NCI-H187 (cell line): Measurements from ENCODE around the gene KLHDC3.
A peak's percentile ranks its signal among the peaks of the same experiment; 100 is the strongest.
"Not testable (repeated sequence)": the region's sequence is repeated elsewhere in the genome, so short reads cannot be mapped to it uniquely, and the experiment has no call there.

Source experiments
- DNase-seq, 2 experiments: peaks; one replicate each; lab custom pipeline; 2025; lab: John Stamatoyannopoulos, UW

The KLHDC3 gene

DNA sequence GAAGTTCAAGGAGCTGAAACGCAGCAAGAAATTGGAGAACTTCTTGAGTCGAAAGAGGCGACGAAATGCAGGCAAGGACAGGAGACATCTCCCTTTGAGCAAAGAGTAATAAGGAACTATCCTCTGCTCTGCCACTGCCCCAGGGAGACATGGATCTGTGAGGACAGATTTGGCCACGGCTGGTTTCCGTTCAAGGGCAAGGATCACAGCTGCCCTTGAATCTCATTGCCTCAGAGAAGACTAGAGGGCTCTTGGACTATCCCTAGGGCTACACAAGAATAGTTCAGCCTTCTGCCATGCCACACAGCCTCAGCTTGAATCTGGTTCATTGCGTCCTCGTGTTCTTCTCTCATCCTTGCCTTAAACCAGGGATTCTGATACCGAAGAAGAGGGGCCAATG, 15.1 kb downstream of the KLHDC3 start:
- DNase-seq: no peak

GRCh38 chr6:43032326-43032725, 18.3 kb downstream of the KLHDC3 start:
- DNase-seq: no peak

- no peak for DNase-seq
Measured at GRCh38 chr6:43033496-43034189, 19.6 kb downstream of the KLHDC3 start.

DNA sequence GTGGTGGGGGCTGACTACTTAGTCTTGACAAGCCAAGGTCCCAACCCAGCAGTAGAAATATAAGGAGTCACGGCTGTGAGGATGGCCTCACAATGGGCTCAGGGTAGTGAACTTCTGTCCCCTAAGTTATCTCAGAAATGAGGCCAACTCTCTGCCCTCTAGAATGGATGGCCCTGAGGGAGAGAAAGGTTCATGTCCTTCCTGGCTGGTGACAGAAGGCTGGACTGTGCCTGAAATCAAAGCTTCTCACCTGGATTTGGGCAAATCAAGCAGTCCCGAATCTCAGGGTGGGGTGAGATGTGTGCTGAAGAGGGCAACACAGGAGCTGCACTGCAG, 20.1 kb downstream of the KLHDC3 start:
- DNase-seq: no peak

DNA sequence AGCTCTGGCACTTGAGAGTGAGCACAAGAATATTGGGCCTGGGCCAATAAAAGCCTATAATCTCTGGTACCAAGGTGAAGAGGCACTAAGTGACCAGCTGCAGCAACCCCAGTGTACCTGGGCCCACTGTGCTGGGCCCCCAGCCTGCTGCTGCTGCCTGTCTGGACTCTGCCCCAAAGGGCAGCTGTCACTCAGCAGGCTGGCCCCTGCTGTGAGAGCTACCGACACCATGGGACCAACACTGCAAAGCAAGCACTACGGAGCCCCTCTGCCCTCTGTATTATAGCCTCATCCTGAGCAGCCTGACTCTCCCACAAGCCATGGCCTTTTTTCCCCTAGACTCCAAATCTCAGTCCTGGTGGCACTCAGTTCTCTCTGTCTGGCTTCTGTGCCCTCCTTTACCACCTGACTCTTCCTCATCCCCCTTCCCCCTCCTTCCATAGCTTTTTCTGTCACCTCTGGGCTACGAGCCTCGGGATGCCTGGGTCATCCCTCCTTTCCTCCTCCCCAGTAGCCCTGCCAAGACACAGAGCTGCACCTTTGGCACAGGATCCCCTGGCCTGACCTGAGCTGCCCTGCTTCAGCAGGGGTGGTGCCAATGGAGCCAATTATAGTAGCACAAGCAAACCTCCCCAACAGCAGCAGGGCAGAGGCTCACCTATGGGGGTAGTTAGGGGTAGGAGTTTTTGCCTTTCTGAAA, 21.6 kb downstream of the KLHDC3 start:
- DNase-seq: no peak

- no peak for DNase-seq
Measured at GRCh38 chr6:43036712-43037111, 22.7 kb downstream of the KLHDC3 start.

DNA sequence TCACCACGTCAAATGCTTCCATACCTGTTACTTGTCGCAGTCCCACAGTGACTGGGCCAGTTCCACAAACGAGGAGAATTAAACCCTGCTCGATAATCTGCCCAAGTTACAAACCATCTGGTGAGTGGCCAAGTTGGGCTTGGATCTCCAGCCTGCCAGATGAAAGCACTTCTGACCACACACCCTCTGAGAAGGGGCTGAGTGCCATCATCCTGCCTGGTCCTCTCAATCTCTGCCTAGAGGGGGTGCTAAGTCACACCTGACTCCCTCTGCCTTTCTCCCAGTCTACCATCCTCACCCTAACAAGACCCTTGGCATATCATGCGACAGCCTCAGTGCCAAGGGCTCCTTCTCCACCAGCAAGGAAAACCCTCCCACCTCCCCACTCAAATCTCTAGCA, 23.1 kb downstream of the KLHDC3 start:
- DNase-seq: no peak

GRCh38 chr6:43037706-43038105, 23.7 kb downstream of the KLHDC3 start:
- no peak for DNase-seq

- no peak for DNase-seq
Measured at GRCh38 chr6:43038727-43039126, 24.7 kb downstream of the KLHDC3 start.

- no peak for DNase-seq
Measured at GRCh38 chr6:43040542-43041257, 26.7 kb downstream of the KLHDC3 start.

GRCh38 chr6:43041475-43041874, 27.4 kb downstream of the KLHDC3 start:
- DNase-seq: not testable (repeated sequence)

- DNase-seq: no peak
Measured at GRCh38 chr6:43043310-43043709, 29.3 kb downstream of the KLHDC3 start.

DNA sequence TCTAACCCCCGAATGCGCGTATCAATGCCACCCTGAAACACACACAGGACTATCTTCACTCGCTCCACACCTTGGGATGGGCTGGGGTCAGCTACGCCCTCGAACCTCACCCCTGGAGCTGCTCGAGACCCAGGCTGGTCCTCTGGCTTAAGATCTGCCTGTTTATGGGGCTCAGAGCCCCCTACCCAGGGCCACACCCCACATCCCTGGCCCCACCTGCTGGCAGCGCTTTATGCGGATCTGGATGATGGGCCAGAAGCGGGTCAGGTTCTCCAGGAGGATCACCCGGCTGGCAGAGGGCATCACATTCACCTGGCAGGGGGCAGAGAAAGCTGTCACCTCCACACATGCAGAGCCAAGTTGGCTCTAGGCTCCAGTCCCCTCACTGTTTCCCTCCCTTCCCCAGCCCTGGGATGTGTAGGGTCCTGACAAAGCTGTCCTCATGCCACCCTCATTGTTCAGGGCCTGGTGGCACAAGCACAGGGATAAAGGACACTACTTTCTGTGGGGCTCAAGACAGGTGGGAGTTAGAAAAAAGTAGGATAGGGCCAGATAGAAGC, 31.4 kb downstream of the KLHDC3 start:
- no peak for DNase-seq

- no peak for DNase-seq
Measured at GRCh38 chr6:43047998-43048397, 33.9 kb downstream of the KLHDC3 start.

DNA sequence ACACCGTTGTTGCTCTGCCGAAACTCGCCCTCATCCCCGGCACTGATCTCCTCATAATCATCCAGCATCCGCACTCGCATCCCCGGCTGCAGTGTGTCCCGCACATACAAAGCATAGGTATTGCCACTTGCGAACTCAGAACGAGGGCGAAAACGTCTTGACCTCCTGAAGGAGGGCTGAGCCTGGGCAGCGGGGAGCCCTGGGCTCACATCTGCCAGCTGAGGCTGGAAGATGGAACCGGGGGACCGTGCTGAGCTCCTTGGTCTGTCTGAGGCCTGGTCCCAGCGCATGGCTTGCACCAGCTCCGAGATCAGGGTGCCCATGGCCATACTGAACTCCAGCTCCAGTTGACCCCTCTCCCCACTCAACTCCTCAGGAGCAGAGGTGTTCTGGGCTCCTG, 36.9 kb downstream of the KLHDC3 start:
- DNase-seq: no peak

- no peak for DNase-seq
Measured at GRCh38 chr6:43052225-43052841, 38.3 kb downstream of the KLHDC3 start.

DNA sequence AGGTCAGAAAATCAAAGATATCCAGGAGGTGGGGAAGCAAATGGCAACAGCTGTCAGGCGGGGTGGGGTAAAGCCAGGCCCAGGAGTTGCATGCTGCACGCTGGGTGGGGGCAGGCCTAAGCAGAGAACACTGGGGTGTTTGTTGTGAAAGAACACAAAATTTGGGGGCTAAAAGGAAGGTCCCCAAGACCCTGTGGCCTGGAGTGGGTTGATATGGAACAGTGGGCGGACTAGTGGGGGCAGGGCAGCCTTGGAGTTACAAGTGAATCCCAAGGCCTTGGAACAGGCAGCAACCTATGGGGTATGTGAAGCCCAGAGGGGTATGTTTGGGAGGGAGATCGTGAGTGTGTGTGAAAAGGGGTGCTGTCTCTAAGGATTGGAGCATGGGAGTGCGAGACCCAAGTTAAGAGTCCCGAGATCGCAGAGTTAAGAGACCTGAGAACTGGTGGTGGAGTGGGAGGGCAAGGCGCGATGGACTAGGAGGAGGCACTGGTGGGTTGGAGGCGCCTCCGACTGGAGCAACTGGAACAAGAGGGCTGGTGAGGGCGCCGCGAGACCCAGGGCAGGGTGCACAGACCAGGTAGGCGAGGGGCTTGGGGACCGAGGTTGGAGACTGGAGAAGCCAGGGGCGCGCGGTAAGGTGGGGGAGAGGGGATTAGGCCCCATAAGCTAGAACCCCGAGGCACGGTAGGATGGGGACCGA, 38.9 kb downstream of the KLHDC3 start:
- DNase-seq: no peak

- peak; percentile 76 to 94 for DNase-seq
Measured at GRCh38 chr6:43053545-43054205, 39.6 kb downstream of the KLHDC3 start, which contains the start of gene CUL7. TSS of gene CUL7 (minus strand) at chr6:43053851. CDS start at chr6:43052788, 1,063 bp downstream.

GRCh38 chr6:43054206-43054943, 40.3 kb downstream of the KLHDC3 start:
- DNase-seq: no peak

DNA sequence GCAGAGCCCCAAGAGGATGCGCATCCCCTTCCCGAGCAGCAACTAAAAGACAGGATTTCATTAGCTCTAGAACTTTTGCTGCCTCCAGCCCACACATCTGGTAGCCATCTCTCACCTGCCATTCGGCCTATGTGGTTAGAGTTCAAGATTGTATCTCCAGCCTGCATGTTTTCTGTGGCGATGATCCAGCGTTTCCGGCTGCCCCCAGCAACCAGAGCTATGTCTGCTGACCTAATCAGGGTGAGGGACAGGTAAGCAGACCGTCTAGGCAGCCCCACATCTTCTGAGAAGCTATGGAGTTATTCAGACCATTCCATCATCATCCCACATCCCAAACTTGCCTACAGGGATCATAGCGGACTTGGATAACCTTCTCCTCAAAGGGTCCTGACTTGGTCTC, 41.9 kb downstream of the KLHDC3 start:
- no peak for DNase-seq
